Panc1 (cell line): ENCODE data around the gene DPP7. TPM values are rescaled to one million over a fixed set of nuclear protein-coding genes. Genes with fewer than 3 reads are reported as not detected.

ENCODE experiments used
- ATAC-seq: fragments of 200-7000 bp; cut with Tn5 transposase; 2 replicates; pipeline ENCODE4 v1.9.1; 2020; ENCODE audit warnings: mild to moderate bottlenecking, moderate library complexity
- BruUV-seq: library from RNA; stranded (reverse); fragments of 400-500 nt; replicated peaks from 2 replicates; lab custom pipeline; 2021; lab: Mats Ljungman, UMichigan
- CTCF ChIA-PET: fragments of 300-600 bp; sonication (Branson Sonifier 250); formaldehyde crosslinking; loops from one replicate; lab custom pipeline; 2022; ENCODE audit warnings: antibody characterized with exemption; lab: Charles Lee
- POLR2A ChIA-PET: fragments of 300-600 bp; sonication (Branson Sonifier 250); formaldehyde crosslinking; loops from one replicate; lab custom pipeline; 2022; ENCODE audit warnings: antibody characterized with exemption; lab: Charles Lee
- DNase-seq: peaks from one replicate; pipeline ENCODE4 v3.0.0-alpha.2; 2010; ENCODE audit warnings: low read depth, low spot score
- H3K27ac ChIP-seq: 2 replicates; pipeline ENCODE4 v1.5.1; 2011; ENCODE audit warnings: mild to moderate bottlenecking, low read length, inconsistent platforms
- H3K27me3 ChIP-seq: fragments of 200-500 bp; sonication (Bioruptor generic); 2 replicates; pipeline ENCODE4 v1.6.0; 2014; ENCODE audit warnings: low read length, inconsistent platforms; ENCODE audit not compliant: control insufficient read depth, insufficient read depth
- H3K36me3 ChIP-seq: fragments of 200-500 bp; sonication (Bioruptor generic); 2 replicates; pipeline ENCODE4 v1.5.1; 2014; ENCODE audit warnings: inconsistent platforms, mild to moderate bottlenecking, low read length, moderate library complexity; ENCODE audit not compliant: control insufficient read depth, insufficient read depth
- H3K4me1 ChIP-seq: 2 replicates; pipeline ENCODE4 v1.5.1; 2011; ENCODE audit warnings: inconsistent platforms, mild to moderate bottlenecking, low read length, moderate library complexity; ENCODE audit not compliant: control insufficient read depth, insufficient read depth
- H3K4me3 ChIP-seq, 2 experiments: 2 replicates each; pipeline ENCODE4 v1.5.1; 2011 to 2012; ENCODE audit warnings: low read depth in 2 of 2, low read length in 2 of 2, mild to moderate bottlenecking in 2 of 2, inconsistent platforms in 1 of 2, moderate library complexity in 1 of 2
- H3K9me3 ChIP-seq: fragments of 200-500 bp; sonication (Bioruptor generic); 2 replicates; pipeline ENCODE4 v1.5.1; 2014; ENCODE audit warnings: low read depth, mild to moderate bottlenecking, inconsistent platforms, low read length, moderate library complexity; ENCODE audit not compliant: control insufficient read depth, insufficient read depth
- CTCF ChIP-seq: fragments of 450-650 bp; IDR thresholded peaks from 2 replicates; pipeline ENCODE4 v1.5.1; 2017; ENCODE audit warnings: mild to moderate bottlenecking
- POLR2AphosphoS5 ChIP-seq: IDR thresholded peaks from 2 replicates; pipeline ENCODE4 v1.6.1; 2012; ENCODE audit warnings: mild to moderate bottlenecking, low read depth, low read length, moderate library complexity
- SIN3A ChIP-seq: IDR thresholded peaks from 2 replicates; pipeline ENCODE4 v1.6.1; 2012; ENCODE audit warnings: low read depth, mild to moderate bottlenecking, low read length, moderate library complexity, borderline replicate concordance; ENCODE audit not compliant: insufficient read depth
- TCF7L2 ChIP-seq: IDR thresholded peaks from 2 replicates; pipeline ENCODE4 v1.6.1; 2011; ENCODE audit warnings: mild to moderate bottlenecking, low read depth, low read length, inconsistent platforms
- in situ Hi-C: cut with HindIII; loops from 2 replicates; pipeline ENCODE4 v1.10.0; 2016; ENCODE audit warnings: low sequenced_read_pairs, low pct_unique_long_range_greater_than_20kb
- intact Hi-C: fragments of 100-400 bp; cut with micrococcal nuclease; formaldehyde crosslinking; loops from one replicate; pipeline ENCODE4 v1.10.0; 2022; ENCODE audit not compliant: unreplicated experiment
- total RNA-seq: library from RNA; stranded (reverse); gene quantifications from one replicate; pipeline ENCODE4 v1.2.1, GENCODE V29; 2021; ENCODE audit not compliant: unreplicated experiment
- TF ChIP-seq, protein P1 (sequence below), 2 experiments: IDR thresholded peaks; 2 replicates each; pipeline ENCODE4 v1.6.1; 2011 to 2012; ENCODE audit warnings: low read depth in 2 of 2, control low read depth in 1 of 2, low read length in 1 of 2, mild to moderate bottlenecking in 1 of 2, moderate library complexity in 1 of 2; ENCODE audit not compliant: insufficient read depth in 1 of 2

The DPP7 gene
- total RNA-seq, 1 experiment from 2014 or later = 236 TPM

DNA sequence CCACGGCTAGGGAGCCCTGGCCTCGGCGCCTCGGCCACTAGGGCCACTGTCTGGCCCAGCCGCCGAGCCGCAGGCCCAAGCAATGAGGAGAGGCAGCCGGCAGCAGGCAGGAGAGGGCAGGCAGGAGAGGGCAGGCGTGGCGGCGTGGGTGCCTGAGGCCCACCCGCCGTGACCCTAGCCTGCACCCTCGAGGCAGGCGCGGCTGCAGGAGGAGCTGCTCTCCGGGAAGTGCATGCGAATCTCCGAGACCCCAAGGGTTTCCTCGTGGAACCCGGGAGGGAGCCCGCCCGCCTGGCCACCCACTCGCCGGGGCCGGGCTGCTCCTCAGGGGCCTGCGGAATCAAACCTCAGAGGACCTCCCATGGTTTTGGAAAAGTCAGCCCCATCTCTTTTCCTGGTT lies 33.7 kb upstream of the DPP7 start:
- no TSS peak for BruUV-seq
- Histone ChIP-seq H3K4me3 (no peak overlapping the region), H3K27me3 (no peaks in the 10 kb centered on the region), H3K27ac (no peak overlapping the region), H3K36me3 (no peaks in the 10 kb centered on the region), H3K4me1 (no peaks in the 10 kb centered on the region), H3K9me3 (no peaks in the 10 kb centered on the region)
- intact Hi-C loops (no loop called here), in situ Hi-C loops (no loop called here)
- no peak for TF ChIP-seq TCF7L2
- TF ChIP-seq, protein P1, sequence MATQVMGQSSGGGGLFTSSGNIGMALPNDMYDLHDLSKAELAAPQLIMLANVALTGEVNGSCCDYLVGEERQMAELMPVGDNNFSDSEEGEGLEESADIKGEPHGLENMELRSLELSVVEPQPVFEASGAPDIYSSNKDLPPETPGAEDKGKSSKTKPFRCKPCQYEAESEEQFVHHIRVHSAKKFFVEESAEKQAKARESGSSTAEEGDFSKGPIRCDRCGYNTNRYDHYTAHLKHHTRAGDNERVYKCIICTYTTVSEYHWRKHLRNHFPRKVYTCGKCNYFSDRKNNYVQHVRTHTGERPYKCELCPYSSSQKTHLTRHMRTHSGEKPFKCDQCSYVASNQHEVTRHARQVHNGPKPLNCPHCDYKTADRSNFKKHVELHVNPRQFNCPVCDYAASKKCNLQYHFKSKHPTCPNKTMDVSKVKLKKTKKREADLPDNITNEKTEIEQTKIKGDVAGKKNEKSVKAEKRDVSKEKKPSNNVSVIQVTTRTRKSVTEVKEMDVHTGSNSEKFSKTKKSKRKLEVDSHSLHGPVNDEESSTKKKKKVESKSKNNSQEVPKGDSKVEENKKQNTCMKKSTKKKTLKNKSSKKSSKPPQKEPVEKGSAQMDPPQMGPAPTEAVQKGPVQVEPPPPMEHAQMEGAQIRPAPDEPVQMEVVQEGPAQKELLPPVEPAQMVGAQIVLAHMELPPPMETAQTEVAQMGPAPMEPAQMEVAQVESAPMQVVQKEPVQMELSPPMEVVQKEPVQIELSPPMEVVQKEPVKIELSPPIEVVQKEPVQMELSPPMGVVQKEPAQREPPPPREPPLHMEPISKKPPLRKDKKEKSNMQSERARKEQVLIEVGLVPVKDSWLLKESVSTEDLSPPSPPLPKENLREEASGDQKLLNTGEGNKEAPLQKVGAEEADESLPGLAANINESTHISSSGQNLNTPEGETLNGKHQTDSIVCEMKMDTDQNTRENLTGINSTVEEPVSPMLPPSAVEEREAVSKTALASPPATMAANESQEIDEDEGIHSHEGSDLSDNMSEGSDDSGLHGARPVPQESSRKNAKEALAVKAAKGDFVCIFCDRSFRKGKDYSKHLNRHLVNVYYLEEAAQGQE (IDR thresholded peaks at IDR 0.05; ENCODE audit: insufficient read depth in 1 of 2, low read depth in 2 of 2, low read length in 1 of 2) = no peak
- no peak for TF ChIP-seq CTCF
- no peak for TF ChIP-seq POLR2AphosphoS5
- TF ChIP-seq SIN3A = no peak
- no peak for DNase-seq
- CTCF ChIA-PET = no interaction called here
- POLR2A ChIA-PET = no interaction called here
- ATAC-seq = no peak

DNA sequence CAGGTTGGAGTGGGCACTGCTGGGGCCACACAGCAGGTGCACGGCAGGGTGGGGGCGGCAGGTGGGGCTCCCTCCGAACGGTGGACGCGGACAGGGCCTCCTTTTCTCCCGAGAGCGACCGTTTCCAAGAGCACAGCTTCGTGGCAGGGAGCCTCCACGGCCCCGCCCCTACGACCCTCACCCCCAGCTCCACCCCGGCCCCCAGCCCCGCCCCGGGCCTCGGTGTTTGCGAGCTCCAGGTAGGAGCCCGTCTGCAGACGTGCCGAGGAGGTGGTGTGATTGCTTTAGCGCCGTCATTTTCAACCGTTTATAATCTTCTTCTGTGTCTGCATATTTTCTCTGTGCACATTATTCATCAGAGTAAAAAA lies 33.2 kb upstream of the DPP7 start:
- no TSS peak for BruUV-seq
- ATAC-seq = no peak
- H3K27ac ChIP-seq = no peak overlapping the region
- H3K4me1 ChIP-seq = no peaks in the 10 kb centered on the region
- no peak overlapping the region for H3K4me3 ChIP-seq
- no peaks in the 10 kb centered on the region for H3K36me3 ChIP-seq
- ChIA-PET CTCF (no interaction called here), POLR2A (no interaction called here)
- DNase-seq = no peak
- no peaks in the 10 kb centered on the region for H3K27me3 ChIP-seq
- H3K9me3 ChIP-seq = no peaks in the 10 kb centered on the region
- TF ChIP-seq POLR2AphosphoS5 = no peak
- TF ChIP-seq, protein P1 (IDR thresholded peaks at IDR 0.05; ENCODE audit: insufficient read depth in 1 of 2, low read depth in 2 of 2, low read length in 1 of 2) = no peak
- no peak for TF ChIP-seq SIN3A
- TF ChIP-seq TCF7L2 = no peak
- no peak for TF ChIP-seq CTCF
- intact Hi-C loops (no loop called here), in situ Hi-C loops (no loop called here)
